Hepatocyte (in vitro differentiated cells): ENCODE data around the gene DNER. TPM values are rescaled to one million over a fixed set of nuclear protein-coding genes. Genes with fewer than 3 reads are reported as not detected.

Source experiments
- DNase-seq: peaks from one replicate; pipeline ENCODE4 v3.0.0-alpha.2; 2016; ENCODE audit warnings: low spot score
- H2AFZ ChIP-seq: fragments of 200-600 bp; sonication (generic); 2 replicates; pipeline ENCODE4 v1.6.0; 2016; ENCODE audit warnings: antibody characterized with exemption, mild to moderate bottlenecking
- H3K27ac ChIP-seq: fragments of 200-600 bp; sonication (generic); 2 replicates; pipeline ENCODE4 v1.5.1; 2016; ENCODE audit warnings: mild to moderate bottlenecking
- H3K27me3 ChIP-seq: fragments of 200-600 bp; sonication (generic); 2 replicates; pipeline ENCODE4 v1.6.1; 2016
- H3K36me3 ChIP-seq: fragments of 200-600 bp; sonication (generic); replicated peaks from 2 replicates; pipeline ENCODE4 v1.5.1; 2016; ENCODE audit warnings: low read depth; ENCODE audit not compliant: insufficient read depth
- H3K4me1 ChIP-seq: fragments of 200-600 bp; sonication (generic); 2 replicates; pipeline ENCODE4 v1.5.1; 2016; ENCODE audit warnings: mild to moderate bottlenecking, moderate library complexity; ENCODE audit not compliant: insufficient read depth
- H3K4me2 ChIP-seq: fragments of 200-600 bp; sonication (generic); 2 replicates; pipeline ENCODE4 v1.6.0; 2016
- H3K4me3 ChIP-seq: fragments of 200-600 bp; sonication (generic); 2 replicates; pipeline ENCODE4 v1.5.1; 2016; ENCODE audit warnings: mild to moderate bottlenecking
- H3K79me2 ChIP-seq: fragments of 200-600 bp; sonication (generic); 2 replicates; pipeline ENCODE4 v1.6.0; 2017; ENCODE audit warnings: mild to moderate bottlenecking
- H3K9me2 ChIP-seq: fragments of 200-600 bp; sonication (generic); replicated peaks from 2 replicates; pipeline ENCODE4 v1.6.0; 2017; ENCODE audit warnings: mild to moderate bottlenecking; ENCODE audit not compliant: insufficient read depth
- H3K9me3 ChIP-seq: fragments of 200-600 bp; sonication (generic); 2 replicates; pipeline ENCODE4 v1.5.1; 2016; ENCODE audit warnings: low read depth, mild to moderate bottlenecking
- H4K20me1 ChIP-seq: fragments of 200-600 bp; sonication (generic); 2 replicates; pipeline ENCODE4 v1.6.0; 2016; ENCODE audit warnings: mild to moderate bottlenecking; ENCODE audit not compliant: insufficient read depth, poor library complexity, severe bottlenecking
- CTCF ChIP-seq: fragments of 200-600 bp; sonication (generic); IDR thresholded peaks from 2 replicates; pipeline ENCODE4 v1.5.1; 2016; ENCODE audit warnings: antibody characterized with exemption, mild to moderate bottlenecking; ENCODE audit not compliant: poor library complexity
- EZH2 ChIP-seq: fragments of 200-600 bp; sonication (generic); IDR thresholded peaks from 2 replicates; pipeline ENCODE4 v1.6.1; 2016; ENCODE audit warnings: antibody characterized with exemption, mild to moderate bottlenecking, borderline replicate concordance
- EZH2phosphoT487 ChIP-seq: fragments of 200-600 bp; sonication (generic); IDR thresholded peaks from one replicate; pipeline ENCODE4 v1.6.1; 2018; ENCODE audit warnings: antibody characterized with exemption, mild to moderate bottlenecking, low read depth, moderate library complexity; ENCODE audit not compliant: unreplicated experiment, severe bottlenecking
- WGBS: methylation state at CpG from one replicate; pipeline ENCODE4 v1.1.6; 2016; ENCODE audit warnings: low lambda C conversion rate; ENCODE audit errors: missing lambda C conversion rate; 5-methylcytosine and 5-hydroxymethylcytosine counted together
- polyA plus RNA-seq: library from polyadenylated mRNA; unstranded; fragments of >200 nt; fragmentation: Nextera tagmentation; extraction: Ambion mirVana; gene quantifications from 2 replicates; pipeline ENCODE4 v1.2.1, GENCODE V29; 2016
- total RNA-seq: library from RNA; depleted of rRNA; stranded (reverse); fragments of >200 nt; gene quantifications from 2 replicates; pipeline ENCODE4 v1.2.3, GENCODE V29; 2014

Gene DNER
- total and polyA plus RNA-seq, 2 experiments from 2014 or later, result 0.37 TPM; not detected in 1

- no peaks in the 10 kb centered on the region for H3K36me3 ChIP-seq
- no peak for DNase-seq
- no peak overlapping the region for H2AFZ ChIP-seq
- no peak overlapping the region for H3K27ac ChIP-seq
- WGBS, result 83% methylated on average over 7 of the region's 7 CpGs
- H3K4me3 ChIP-seq, result no peak overlapping the region
- TF ChIP-seq CTCF, result no peak
- TF ChIP-seq EZH2phosphoT487, result no peak
- TF ChIP-seq EZH2, result no peak
- peaks cover 5% of the 10 kb centered on the region for H3K4me1 ChIP-seq
- no peak overlapping the region for H3K4me2 ChIP-seq
- H4K20me1 ChIP-seq, result no peaks in the 10 kb centered on the region
- H3K79me2 ChIP-seq, result no peaks in the 10 kb centered on the region
- H3K9me3 ChIP-seq, result no peaks in the 10 kb centered on the region
- no peaks in the 10 kb centered on the region for H3K27me3 ChIP-seq
- no peaks in the 10 kb centered on the region for H3K9me2 ChIP-seq
Observed at GRCh38 chr2:229335330-229335729, 379.0 kb downstream of the DNER start.

GRCh38 chr2:229330952-229331351 lies 383.4 kb downstream of the DNER start:
- WGBS, result 69% methylated on average over 5 of the region's 5 CpGs
- no peak for DNase-seq
- no peak overlapping the region for H3K4me2 ChIP-seq
- no peaks in the 10 kb centered on the region for H3K79me2 ChIP-seq
- H3K4me1 ChIP-seq, result no peaks in the 10 kb centered on the region
- no peaks in the 10 kb centered on the region for H3K9me2 ChIP-seq
- no peak for TF ChIP-seq CTCF
- TF ChIP-seq EZH2, result no peak
- no peak for TF ChIP-seq EZH2phosphoT487
- no peaks in the 10 kb centered on the region for H3K36me3 ChIP-seq
- no peaks in the 10 kb centered on the region for H3K27me3 ChIP-seq
- H3K27ac ChIP-seq, result no peak overlapping the region
- H3K4me3 ChIP-seq, result no peak overlapping the region
- no peaks in the 10 kb centered on the region for H4K20me1 ChIP-seq
- H2AFZ ChIP-seq, result no peak overlapping the region
- no peaks in the 10 kb centered on the region for H3K9me3 ChIP-seq

GRCh38 chr2:229319558-229319957 lies 394.8 kb downstream of the DNER start:
- H3K9me2 ChIP-seq, result no peaks in the 10 kb centered on the region
- H3K9me3 ChIP-seq, result no peaks in the 10 kb centered on the region
- WGBS, result 86% methylated on average over 3 of the region's 3 CpGs
- H3K79me2 ChIP-seq, result no peaks in the 10 kb centered on the region
- no peaks in the 10 kb centered on the region for H3K36me3 ChIP-seq
- H2AFZ ChIP-seq, result no peak overlapping the region
- DNase-seq, result no peak
- H3K27me3 ChIP-seq, result no peaks in the 10 kb centered on the region
- H3K4me2 ChIP-seq, result no peak overlapping the region
- no peak overlapping the region for H3K27ac ChIP-seq
- H3K4me3 ChIP-seq, result no peak overlapping the region
- no peaks in the 10 kb centered on the region for H4K20me1 ChIP-seq
- no peaks in the 10 kb centered on the region for H3K4me1 ChIP-seq
- TF ChIP-seq EZH2phosphoT487 (no peak), EZH2 (no peak), CTCF (no peak)

DNA sequence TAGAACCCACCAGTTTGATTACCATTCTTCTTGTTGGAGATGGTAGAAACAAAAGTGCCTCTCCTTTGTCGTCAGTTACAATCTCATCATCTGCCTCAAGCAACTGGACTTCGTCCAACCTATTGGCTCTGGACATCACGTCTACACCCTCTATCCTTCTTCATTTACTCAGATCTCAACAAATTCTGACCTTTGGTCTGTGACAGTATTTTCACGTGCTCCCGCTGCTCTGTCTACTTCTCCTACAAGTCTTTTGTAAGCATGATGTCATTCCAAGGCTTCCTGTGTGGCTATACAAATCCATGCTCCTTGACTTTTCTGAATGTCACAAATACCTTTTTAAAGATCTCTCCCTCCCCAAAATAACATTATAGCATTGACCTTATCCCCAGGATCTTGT lies 400.2 kb downstream of the DNER start:
- Histone ChIP-seq H3K9me3 (no peaks in the 10 kb centered on the region), H3K4me3 (no peak overlapping the region), H3K27me3 (no peaks in the 10 kb centered on the region), H3K27ac (no peak overlapping the region), H3K4me2 (no peak overlapping the region), H2AFZ (no peak overlapping the region), H3K36me3 (no peaks in the 10 kb centered on the region), H3K79me2 (no peaks in the 10 kb centered on the region), H3K9me2 (no peaks in the 10 kb centered on the region), H3K4me1 (no peaks in the 10 kb centered on the region), H4K20me1 (no peaks in the 10 kb centered on the region)
- DNase-seq, result no peak
- WGBS, result 91% methylated on average over 5 of the region's 5 CpGs
- TF ChIP-seq CTCF, result no peak
- TF ChIP-seq EZH2phosphoT487, result no peak
- no peak for TF ChIP-seq EZH2
